H1 (cell line): ENCODE measurements around the gene GSTA2.

Experiments used
- ZNF274 ChIP-seq: IDR thresholded peaks from 2 replicates; pipeline ENCODE4 v1.7.0; 2012; ENCODE audit warnings: low read length, borderline replicate concordance; ENCODE audit errors: extremely low read depth
- TF ChIP-seq, protein P1 (sequence below), 3 experiments: IDR thresholded peaks; 1 replicate in 2 of 3; 2 replicates in 1 of 3; pipeline versions ENCODE4 v1.5.1 to v1.6.1; 2011; ENCODE audit warnings: low read length in 3 of 3, mild to moderate bottlenecking in 3 of 3, inconsistent platforms in 2 of 3, low read depth in 1 of 3, moderate library complexity in 1 of 3; ENCODE audit not compliant: insufficient read depth in 1 of 3; ENCODE audit errors: control extremely low read depth in 1 of 3
- TF ChIP-seq, protein P2 (sequence below): fragments of 300-600 bp; sonication (generic); IDR thresholded peaks from 2 replicates; pipeline ENCODE4 v1.7.1; 2012; ENCODE audit warnings: low read length, moderate library complexity, mild to moderate bottlenecking, inconsistent platforms; ENCODE audit not compliant: insufficient replicate concordance

DNA sequence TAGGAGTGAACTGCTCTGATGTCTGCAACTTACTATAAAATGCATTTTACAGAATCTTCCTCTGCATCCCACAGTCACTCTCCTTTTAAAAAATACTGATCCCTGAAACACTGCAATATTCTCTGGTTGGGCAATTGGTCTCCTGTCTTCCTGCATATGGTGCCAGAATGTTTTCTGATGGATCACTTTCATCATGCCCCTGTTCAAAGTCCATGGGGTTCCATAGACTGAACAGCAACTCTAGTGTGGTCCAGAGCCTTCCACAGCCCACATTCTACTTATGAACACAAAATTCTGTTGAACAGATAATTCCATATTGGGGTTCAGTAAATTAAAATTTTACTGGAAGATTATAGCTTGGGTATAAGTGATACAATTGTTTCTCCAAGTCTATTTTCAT lies 11.0 kb downstream of the GSTA2 start:
- no peak for TF ChIP-seq ZNF274
- TF ChIP-seq, protein P1, sequence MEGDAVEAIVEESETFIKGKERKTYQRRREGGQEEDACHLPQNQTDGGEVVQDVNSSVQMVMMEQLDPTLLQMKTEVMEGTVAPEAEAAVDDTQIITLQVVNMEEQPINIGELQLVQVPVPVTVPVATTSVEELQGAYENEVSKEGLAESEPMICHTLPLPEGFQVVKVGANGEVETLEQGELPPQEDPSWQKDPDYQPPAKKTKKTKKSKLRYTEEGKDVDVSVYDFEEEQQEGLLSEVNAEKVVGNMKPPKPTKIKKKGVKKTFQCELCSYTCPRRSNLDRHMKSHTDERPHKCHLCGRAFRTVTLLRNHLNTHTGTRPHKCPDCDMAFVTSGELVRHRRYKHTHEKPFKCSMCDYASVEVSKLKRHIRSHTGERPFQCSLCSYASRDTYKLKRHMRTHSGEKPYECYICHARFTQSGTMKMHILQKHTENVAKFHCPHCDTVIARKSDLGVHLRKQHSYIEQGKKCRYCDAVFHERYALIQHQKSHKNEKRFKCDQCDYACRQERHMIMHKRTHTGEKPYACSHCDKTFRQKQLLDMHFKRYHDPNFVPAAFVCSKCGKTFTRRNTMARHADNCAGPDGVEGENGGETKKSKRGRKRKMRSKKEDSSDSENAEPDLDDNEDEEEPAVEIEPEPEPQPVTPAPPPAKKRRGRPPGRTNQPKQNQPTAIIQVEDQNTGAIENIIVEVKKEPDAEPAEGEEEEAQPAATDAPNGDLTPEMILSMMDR (IDR thresholded peaks at IDR 0.05; ENCODE audit: control extremely low read depth in 1 of 3, insufficient read depth in 1 of 3, low read depth in 1 of 3, low read length in 3 of 3): no peak
- TF ChIP-seq, protein P2, sequence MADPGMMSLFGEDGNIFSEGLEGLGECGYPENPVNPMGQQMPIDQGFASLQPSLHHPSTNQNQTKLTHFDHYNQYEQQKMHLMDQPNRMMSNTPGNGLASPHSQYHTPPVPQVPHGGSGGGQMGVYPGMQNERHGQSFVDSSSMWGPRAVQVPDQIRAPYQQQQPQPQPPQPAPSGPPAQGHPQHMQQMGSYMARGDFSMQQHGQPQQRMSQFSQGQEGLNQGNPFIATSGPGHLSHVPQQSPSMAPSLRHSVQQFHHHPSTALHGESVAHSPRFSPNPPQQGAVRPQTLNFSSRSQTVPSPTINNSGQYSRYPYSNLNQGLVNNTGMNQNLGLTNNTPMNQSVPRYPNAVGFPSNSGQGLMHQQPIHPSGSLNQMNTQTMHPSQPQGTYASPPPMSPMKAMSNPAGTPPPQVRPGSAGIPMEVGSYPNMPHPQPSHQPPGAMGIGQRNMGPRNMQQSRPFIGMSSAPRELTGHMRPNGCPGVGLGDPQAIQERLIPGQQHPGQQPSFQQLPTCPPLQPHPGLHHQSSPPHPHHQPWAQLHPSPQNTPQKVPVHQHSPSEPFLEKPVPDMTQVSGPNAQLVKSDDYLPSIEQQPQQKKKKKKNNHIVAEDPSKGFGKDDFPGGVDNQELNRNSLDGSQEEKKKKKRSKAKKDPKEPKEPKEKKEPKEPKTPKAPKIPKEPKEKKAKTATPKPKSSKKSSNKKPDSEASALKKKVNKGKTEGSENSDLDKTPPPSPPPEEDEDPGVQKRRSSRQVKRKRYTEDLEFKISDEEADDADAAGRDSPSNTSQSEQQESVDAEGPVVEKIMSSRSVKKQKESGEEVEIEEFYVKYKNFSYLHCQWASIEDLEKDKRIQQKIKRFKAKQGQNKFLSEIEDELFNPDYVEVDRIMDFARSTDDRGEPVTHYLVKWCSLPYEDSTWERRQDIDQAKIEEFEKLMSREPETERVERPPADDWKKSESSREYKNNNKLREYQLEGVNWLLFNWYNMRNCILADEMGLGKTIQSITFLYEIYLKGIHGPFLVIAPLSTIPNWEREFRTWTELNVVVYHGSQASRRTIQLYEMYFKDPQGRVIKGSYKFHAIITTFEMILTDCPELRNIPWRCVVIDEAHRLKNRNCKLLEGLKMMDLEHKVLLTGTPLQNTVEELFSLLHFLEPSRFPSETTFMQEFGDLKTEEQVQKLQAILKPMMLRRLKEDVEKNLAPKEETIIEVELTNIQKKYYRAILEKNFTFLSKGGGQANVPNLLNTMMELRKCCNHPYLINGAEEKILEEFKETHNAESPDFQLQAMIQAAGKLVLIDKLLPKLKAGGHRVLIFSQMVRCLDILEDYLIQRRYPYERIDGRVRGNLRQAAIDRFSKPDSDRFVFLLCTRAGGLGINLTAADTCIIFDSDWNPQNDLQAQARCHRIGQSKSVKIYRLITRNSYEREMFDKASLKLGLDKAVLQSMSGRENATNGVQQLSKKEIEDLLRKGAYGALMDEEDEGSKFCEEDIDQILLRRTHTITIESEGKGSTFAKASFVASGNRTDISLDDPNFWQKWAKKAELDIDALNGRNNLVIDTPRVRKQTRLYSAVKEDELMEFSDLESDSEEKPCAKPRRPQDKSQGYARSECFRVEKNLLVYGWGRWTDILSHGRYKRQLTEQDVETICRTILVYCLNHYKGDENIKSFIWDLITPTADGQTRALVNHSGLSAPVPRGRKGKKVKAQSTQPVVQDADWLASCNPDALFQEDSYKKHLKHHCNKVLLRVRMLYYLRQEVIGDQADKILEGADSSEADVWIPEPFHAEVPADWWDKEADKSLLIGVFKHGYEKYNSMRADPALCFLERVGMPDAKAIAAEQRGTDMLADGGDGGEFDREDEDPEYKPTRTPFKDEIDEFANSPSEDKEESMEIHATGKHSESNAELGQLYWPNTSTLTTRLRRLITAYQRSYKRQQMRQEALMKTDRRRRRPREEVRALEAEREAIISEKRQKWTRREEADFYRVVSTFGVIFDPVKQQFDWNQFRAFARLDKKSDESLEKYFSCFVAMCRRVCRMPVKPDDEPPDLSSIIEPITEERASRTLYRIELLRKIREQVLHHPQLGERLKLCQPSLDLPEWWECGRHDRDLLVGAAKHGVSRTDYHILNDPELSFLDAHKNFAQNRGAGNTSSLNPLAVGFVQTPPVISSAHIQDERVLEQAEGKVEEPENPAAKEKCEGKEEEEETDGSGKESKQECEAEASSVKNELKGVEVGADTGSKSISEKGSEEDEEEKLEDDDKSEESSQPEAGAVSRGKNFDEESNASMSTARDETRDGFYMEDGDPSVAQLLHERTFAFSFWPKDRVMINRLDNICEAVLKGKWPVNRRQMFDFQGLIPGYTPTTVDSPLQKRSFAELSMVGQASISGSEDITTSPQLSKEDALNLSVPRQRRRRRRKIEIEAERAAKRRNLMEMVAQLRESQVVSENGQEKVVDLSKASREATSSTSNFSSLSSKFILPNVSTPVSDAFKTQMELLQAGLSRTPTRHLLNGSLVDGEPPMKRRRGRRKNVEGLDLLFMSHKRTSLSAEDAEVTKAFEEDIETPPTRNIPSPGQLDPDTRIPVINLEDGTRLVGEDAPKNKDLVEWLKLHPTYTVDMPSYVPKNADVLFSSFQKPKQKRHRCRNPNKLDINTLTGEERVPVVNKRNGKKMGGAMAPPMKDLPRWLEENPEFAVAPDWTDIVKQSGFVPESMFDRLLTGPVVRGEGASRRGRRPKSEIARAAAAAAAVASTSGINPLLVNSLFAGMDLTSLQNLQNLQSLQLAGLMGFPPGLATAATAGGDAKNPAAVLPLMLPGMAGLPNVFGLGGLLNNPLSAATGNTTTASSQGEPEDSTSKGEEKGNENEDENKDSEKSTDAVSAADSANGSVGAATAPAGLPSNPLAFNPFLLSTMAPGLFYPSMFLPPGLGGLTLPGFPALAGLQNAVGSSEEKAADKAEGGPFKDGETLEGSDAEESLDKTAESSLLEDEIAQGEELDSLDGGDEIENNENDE: no peak
